ENCODE results near the gene C22orf39.

C22orf39 gene

GRCh38 chr22:19420321-19420720, 27.2 kb downstream of the C22orf39 start:
- Histone ChIP-seq H3K4me1 (ENCODE audit: low read length) (peaks cover 70% of the 10 kb centered on the region), H3K4me2 (ENCODE audit: low read depth, low read length) (peak overlapping the region; percentile 66; the same call in 1 of the 2 replicates)
- TF ChIP-seq EZH2phosphoT487 (IDR thresholded peaks at IDR 0.05; ENCODE audit: low read length) (no peak), EZH2 (optimal IDR thresholded peaks at IDR 0.05; ENCODE audit: low read depth, low read length) (no peak)
- TF ChIP-seq, protein P1, sequence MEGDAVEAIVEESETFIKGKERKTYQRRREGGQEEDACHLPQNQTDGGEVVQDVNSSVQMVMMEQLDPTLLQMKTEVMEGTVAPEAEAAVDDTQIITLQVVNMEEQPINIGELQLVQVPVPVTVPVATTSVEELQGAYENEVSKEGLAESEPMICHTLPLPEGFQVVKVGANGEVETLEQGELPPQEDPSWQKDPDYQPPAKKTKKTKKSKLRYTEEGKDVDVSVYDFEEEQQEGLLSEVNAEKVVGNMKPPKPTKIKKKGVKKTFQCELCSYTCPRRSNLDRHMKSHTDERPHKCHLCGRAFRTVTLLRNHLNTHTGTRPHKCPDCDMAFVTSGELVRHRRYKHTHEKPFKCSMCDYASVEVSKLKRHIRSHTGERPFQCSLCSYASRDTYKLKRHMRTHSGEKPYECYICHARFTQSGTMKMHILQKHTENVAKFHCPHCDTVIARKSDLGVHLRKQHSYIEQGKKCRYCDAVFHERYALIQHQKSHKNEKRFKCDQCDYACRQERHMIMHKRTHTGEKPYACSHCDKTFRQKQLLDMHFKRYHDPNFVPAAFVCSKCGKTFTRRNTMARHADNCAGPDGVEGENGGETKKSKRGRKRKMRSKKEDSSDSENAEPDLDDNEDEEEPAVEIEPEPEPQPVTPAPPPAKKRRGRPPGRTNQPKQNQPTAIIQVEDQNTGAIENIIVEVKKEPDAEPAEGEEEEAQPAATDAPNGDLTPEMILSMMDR (IDR thresholded peaks at IDR 0.05; ENCODE audit: low read length) = no peak

DNA sequence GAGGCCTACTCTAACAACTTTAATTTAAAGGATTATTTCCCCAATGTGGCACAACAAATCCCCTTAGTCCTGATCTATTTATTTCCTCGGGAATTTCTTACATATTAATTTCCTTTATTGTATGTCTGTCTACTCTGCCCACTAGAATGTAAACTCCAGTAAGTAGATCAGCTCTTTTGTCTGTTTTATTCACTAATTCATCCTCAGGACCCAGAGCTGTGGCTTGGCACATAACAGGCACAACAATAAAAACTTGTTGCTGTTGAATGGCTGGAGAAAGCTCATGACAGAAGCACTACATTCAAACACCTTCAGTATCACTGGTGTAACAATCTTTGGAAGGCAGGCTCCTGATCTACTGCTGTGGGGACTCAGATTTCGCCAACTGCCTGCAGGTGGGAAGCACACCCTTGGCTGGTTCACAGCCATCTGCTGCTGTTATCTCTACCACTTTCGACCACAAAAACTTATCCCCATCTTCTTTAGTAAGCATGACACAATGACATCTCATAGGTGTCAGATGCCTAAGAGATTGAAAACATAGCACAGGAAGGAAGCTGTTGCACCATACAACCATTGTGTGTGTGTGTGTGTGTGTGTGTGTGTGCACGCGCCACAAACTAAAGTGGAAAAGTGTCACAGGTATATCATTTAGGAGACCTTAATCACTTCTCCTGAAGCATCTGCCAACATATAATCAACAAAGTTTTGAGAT, 27.9 kb downstream of the C22orf39 start:
- no peaks in the 10 kb centered on the region; the same call in 1 of the 2 replicates for H3K36me3 ChIP-seq (replicated peaks; ENCODE audit: insufficient read depth, low read length)
- no peak overlapping the region for H3K4me3 ChIP-seq (ENCODE audit: low read length)
- H3K79me2 ChIP-seq (ENCODE audit: low read length) = peaks cover 94% of the 10 kb centered on the region
- H3K9ac ChIP-seq (ENCODE audit: low read length) = peak overlapping the region; percentile 77
- H3K27me3 ChIP-seq (replicated peaks; ENCODE audit: insufficient read depth, low read length) = no peaks in the 10 kb centered on the region
- peaks cover 51% of the 10 kb centered on the region for H3F3A ChIP-seq (ENCODE audit: insufficient read depth, low read length)
- peak overlapping the region; percentile 97 for H3K27ac ChIP-seq (ENCODE audit: low read length)
- peak; percentile 95 for DNase-seq
- no peaks in the 10 kb centered on the region for H3K9me3 ChIP-seq (replicated peaks; ENCODE audit: insufficient read depth, low read length)
- no peak overlapping the region for H2AFZ ChIP-seq (ENCODE audit: low read length)
- H4K20me1 ChIP-seq (ENCODE audit: insufficient read depth, low read length) = 0 out of 2 replicates have a peak, but pooled peaks cover 11% of the 10 kb centered on the region
- H3K9me2 ChIP-seq (replicated peaks; ENCODE audit: insufficient read depth, low read length) = no peaks in the 10 kb centered on the region
- H3K4me1 ChIP-seq (ENCODE audit: low read length) = peaks cover 63% of the 10 kb centered on the region
- TF ChIP-seq EZH2phosphoT487 (IDR thresholded peaks at IDR 0.05; ENCODE audit: low read length) = no peak
- TF ChIP-seq, protein P1 (IDR thresholded peaks at IDR 0.05; ENCODE audit: low read length) = no peak
- no peak for TF ChIP-seq EZH2 (optimal IDR thresholded peaks at IDR 0.05; ENCODE audit: low read depth, low read length)
- peak overlapping the region; percentile 75 for H3K4me2 ChIP-seq (ENCODE audit: low read depth, low read length)

More at GRCh38 chr22:19420321-19420720, 27.2 kb downstream of the C22orf39 start:
- H3K4me3 ChIP-seq (ENCODE audit: low read length) = no peak overlapping the region
- peaks cover 52% of the 10 kb centered on the region for H3F3A ChIP-seq (ENCODE audit: insufficient read depth, low read length)
- H3K36me3 ChIP-seq (replicated peaks; ENCODE audit: insufficient read depth, low read length) = peaks cover 2% of the 10 kb centered on the region; the same call in 1 of the 2 replicates
- H3K9me3 ChIP-seq (replicated peaks; ENCODE audit: insufficient read depth, low read length) = no peaks in the 10 kb centered on the region
- no peaks in the 10 kb centered on the region for H3K27me3 ChIP-seq (replicated peaks; ENCODE audit: insufficient read depth, low read length)
- peaks cover 94% of the 10 kb centered on the region for H3K79me2 ChIP-seq (ENCODE audit: low read length)
- DNase-seq = no peak
- H3K9ac ChIP-seq (ENCODE audit: low read length) = peak overlapping the region; percentile 51
- H4K20me1 ChIP-seq (ENCODE audit: insufficient read depth, low read length) = 0 out of 2 replicates have a peak, but pooled peaks cover 16% of the 10 kb centered on the region
- H2AFZ ChIP-seq (ENCODE audit: low read length) = no peak overlapping the region
- no peaks in the 10 kb centered on the region for H3K9me2 ChIP-seq (replicated peaks; ENCODE audit: insufficient read depth, low read length)
- H3K27ac ChIP-seq (ENCODE audit: low read length) = peak overlapping the region; percentile 97

DNA sequence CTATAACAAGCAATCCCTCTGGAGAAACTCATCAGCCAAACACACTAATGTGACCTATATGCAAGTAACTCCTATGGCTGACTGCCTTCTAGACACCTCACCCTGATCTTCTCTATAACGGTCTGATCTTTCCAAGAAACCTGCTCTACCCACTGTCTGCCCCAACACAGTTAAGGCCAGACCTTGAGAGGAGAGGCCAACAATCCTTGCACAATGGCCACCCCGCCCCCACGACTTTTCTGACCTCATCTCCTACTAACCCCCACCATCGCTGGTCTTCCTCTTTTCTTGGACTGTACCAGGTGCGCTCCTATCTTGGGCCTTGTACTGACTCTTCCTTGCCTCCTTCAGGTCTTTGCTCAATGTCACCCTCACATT, 28.4 kb downstream of the C22orf39 start:
- Histone ChIP-seq H3K27ac (ENCODE audit: low read length) (peak overlapping the region; percentile 97), H3K79me2 (ENCODE audit: low read length) (peaks cover 94% of the 10 kb centered on the region), H3K36me3 (replicated peaks; ENCODE audit: insufficient read depth, low read length) (no peaks in the 10 kb centered on the region), H3K4me1 (ENCODE audit: low read length) (peaks cover 57% of the 10 kb centered on the region), H3K9ac (ENCODE audit: low read length) (peak overlapping the region; percentile 77), H3K4me3 (ENCODE audit: low read length) (peak overlapping the region; percentile 27), H3K4me2 (ENCODE audit: low read depth, low read length) (peak overlapping the region; percentile 75), H4K20me1 (ENCODE audit: insufficient read depth, low read length) (peaks cover 14% of the 10 kb centered on the region), H3K9me3 (replicated peaks; ENCODE audit: insufficient read depth, low read length) (no peaks in the 10 kb centered on the region), H3K27me3 (replicated peaks; ENCODE audit: insufficient read depth, low read length) (no peaks in the 10 kb centered on the region), H3F3A (ENCODE audit: insufficient read depth, low read length) (peaks cover 45% of the 10 kb centered on the region), H2AFZ (ENCODE audit: low read length) (no peak overlapping the region), H3K9me2 (replicated peaks; ENCODE audit: insufficient read depth, low read length) (no peaks in the 10 kb centered on the region)
- peak; percentile 72 for DNase-seq
- TF ChIP-seq, protein P1 (IDR thresholded peaks at IDR 0.05; ENCODE audit: low read length) = no peak
- no peak for TF ChIP-seq EZH2 (optimal IDR thresholded peaks at IDR 0.05; ENCODE audit: low read depth, low read length)
- TF ChIP-seq EZH2phosphoT487 (IDR thresholded peaks at IDR 0.05; ENCODE audit: low read length) = no peak
